Cortex of kidney (tissue), 1 donor: ENCODE data around the gene SLC4A1.
"Not testable (repeated sequence)": the region's sequence is repeated elsewhere in the genome, so short reads cannot be mapped to it uniquely, and the experiment has no call there.

Source experiments
- DNase-seq: peaks from one replicate; lab custom pipeline; 2025; lab: John Stamatoyannopoulos, UW

Gene SLC4A1

GRCh38 chr17:44256671-44257070, 11.3 kb downstream of the SLC4A1 start:
- no peak for DNase-seq

- no peak for DNase-seq
Observed at GRCh38 chr17:44255915-44256314, 12.0 kb downstream of the SLC4A1 start.

- DNase-seq = no peak
Observed at GRCh38 chr17:44254361-44255095, 13.4 kb downstream of the SLC4A1 start.

GRCh38 chr17:44253006-44253405, 14.9 kb downstream of the SLC4A1 start:
- DNase-seq = no peak

GRCh38 chr17:44251062-44251461, 16.9 kb downstream of the SLC4A1 start:
- no peak for DNase-seq

GRCh38 chr17:44249501-44250246, 18.3 kb downstream of the SLC4A1 start:
- DNase-seq = no peak

- DNase-seq = no peak
Observed at GRCh38 chr17:44247876-44248736, 19.8 kb downstream of the SLC4A1 start.

GRCh38 chr17:44247440-44247841, 20.5 kb downstream of the SLC4A1 start:
- DNase-seq = no peak

GRCh38 chr17:44241106-44241624, 26.8 kb downstream of the SLC4A1 start:
- DNase-seq = no peak

GRCh38 chr17:44237886-44238285, 30.0 kb downstream of the SLC4A1 start:
- not testable (repeated sequence) for DNase-seq

- no peak for DNase-seq
Observed at GRCh38 chr17:44236444-44236991, 31.4 kb downstream of the SLC4A1 start.

- no peak for DNase-seq
Observed at GRCh38 chr17:44235583-44235936, 32.4 kb downstream of the SLC4A1 start.

- no peak for DNase-seq
Observed at GRCh38 chr17:44233582-44233981, 34.4 kb downstream of the SLC4A1 start.

- DNase-seq = no peak
Observed at GRCh38 chr17:44232061-44232460, 35.9 kb downstream of the SLC4A1 start.

GRCh38 chr17:44230140-44230539, 37.8 kb downstream of the SLC4A1 start:
- DNase-seq = no peak

GRCh38 chr17:44229090-44229489, 38.8 kb downstream of the SLC4A1 start:
- no peak for DNase-seq

GRCh38 chr17:44223541-44224071, 44.3 kb downstream of the SLC4A1 start:
- DNase-seq = no peak

- no peak for DNase-seq
Observed at GRCh38 chr17:44222112-44222869, 45.6 kb downstream of the SLC4A1 start.

- no peak for DNase-seq
Observed at GRCh38 chr17:44221862-44222111, 46.1 kb downstream of the SLC4A1 start.

GRCh38 chr17:44221084-44221861, 46.7 kb downstream of the SLC4A1 start:
- DNase-seq = no peak
